ENCODE measurements around the gene SLC47A1.

DNA sequence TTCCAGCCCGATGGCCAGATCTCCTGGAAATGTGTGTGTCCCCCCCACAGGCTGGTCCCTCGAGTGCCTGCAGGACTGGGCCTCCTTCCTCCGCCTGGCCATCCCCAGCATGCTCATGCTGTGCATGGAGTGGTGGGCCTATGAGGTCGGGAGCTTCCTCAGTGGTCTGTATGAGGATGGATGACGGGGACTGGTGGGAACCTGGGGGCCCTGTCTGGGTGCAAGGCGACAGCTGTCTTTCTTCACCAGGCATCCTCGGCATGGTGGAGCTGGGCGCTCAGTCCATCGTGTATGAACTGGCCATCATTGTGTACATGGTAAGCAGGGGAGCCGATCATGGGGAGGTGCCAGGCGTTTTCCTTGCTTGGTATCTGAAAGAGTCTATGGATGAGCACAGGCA lies 22.1 kb downstream of the SLC47A1 start:
- TF ChIP-seq SP2 (IDR thresholded peaks at IDR 0.05; ENCODE audit: extremely low read depth, low read depth, low read length, poor library complexity, severe bottlenecking) = no peak
- TF ChIP-seq, protein P1, sequence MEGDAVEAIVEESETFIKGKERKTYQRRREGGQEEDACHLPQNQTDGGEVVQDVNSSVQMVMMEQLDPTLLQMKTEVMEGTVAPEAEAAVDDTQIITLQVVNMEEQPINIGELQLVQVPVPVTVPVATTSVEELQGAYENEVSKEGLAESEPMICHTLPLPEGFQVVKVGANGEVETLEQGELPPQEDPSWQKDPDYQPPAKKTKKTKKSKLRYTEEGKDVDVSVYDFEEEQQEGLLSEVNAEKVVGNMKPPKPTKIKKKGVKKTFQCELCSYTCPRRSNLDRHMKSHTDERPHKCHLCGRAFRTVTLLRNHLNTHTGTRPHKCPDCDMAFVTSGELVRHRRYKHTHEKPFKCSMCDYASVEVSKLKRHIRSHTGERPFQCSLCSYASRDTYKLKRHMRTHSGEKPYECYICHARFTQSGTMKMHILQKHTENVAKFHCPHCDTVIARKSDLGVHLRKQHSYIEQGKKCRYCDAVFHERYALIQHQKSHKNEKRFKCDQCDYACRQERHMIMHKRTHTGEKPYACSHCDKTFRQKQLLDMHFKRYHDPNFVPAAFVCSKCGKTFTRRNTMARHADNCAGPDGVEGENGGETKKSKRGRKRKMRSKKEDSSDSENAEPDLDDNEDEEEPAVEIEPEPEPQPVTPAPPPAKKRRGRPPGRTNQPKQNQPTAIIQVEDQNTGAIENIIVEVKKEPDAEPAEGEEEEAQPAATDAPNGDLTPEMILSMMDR (IDR thresholded peaks at IDR 0.05 in 2 of 3, conservative IDR thresholded peaks at IDR 0.05 in 1 of 3; ENCODE audit: insufficient read depth in 2 of 3, low read depth in 1 of 3, low read length in 3 of 3) = no peak
- TF ChIP-seq MED1 (CRISPR knock-in tag; IDR thresholded peaks at IDR 0.05; ENCODE audit: borderline replicate concordance) = no peak
- no peak for TF ChIP-seq XRCC5 (IDR thresholded peaks at IDR 0.05; ENCODE audit: low read depth, low read length)
- no peak for TF ChIP-seq ZNF23 (CRISPR knock-in tag; IDR thresholded peaks at IDR 0.05)
- no peak for TF ChIP-seq MAZ (CRISPR knock-in tag; conservative IDR thresholded peaks at IDR 0.05 in 1 of 2, IDR thresholded peaks at IDR 0.05 in 1 of 2)
- no peak for TF ChIP-seq HSF4 (CRISPR knock-in tag; IDR thresholded peaks at IDR 0.05; ENCODE audit: borderline replicate concordance)
- TF ChIP-seq, protein P2, sequence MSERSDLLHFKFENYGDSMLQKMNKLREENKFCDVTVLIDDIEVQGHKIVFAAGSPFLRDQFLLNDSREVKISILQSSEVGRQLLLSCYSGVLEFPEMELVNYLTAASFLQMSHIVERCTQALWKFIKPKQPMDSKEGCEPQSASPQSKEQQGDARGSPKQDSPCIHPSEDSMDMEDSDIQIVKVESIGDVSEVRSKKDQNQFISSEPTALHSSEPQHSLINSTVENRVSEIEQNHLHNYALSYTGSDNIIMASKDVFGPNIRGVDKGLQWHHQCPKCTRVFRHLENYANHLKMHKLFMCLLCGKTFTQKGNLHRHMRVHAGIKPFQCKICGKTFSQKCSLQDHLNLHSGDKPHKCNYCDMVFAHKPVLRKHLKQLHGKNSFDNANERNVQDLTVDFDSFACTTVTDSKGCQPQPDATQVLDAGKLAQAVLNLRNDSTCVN (CRISPR knock-in tag; IDR thresholded peaks at IDR 0.05) = no peak
- no peak for TF ChIP-seq GATA2 (CRISPR knock-in tag; IDR thresholded peaks at IDR 0.05)
- TF ChIP-seq ZNF311 (CRISPR knock-in tag; IDR thresholded peaks at IDR 0.05) = no peak
- no peak for TF ChIP-seq TEAD4 (IDR thresholded peaks at IDR 0.05; ENCODE audit: low read length)
- TF ChIP-seq TEAD4 (CRISPR knock-in tag; IDR thresholded peaks at IDR 0.05; ENCODE audit: borderline replicate concordance) = no peak
- TF ChIP-seq POU5F1 (IDR thresholded peaks at IDR 0.05; ENCODE audit: borderline replicate concordance, low read depth, low read length, partially characterized antibody) = no peak

Measured in K562 (cell line).